GDM1 (cell line): Measurements from ENCODE around the gene KCNB1.

Source experiments
- DNase-seq: peaks from one replicate; lab custom pipeline; 2025; lab: John Stamatoyannopoulos, UW

The KCNB1 gene

GRCh38 chr20:49388744-49389143, 93.7 kb downstream of the KCNB1 start:
- DNase-seq = no peak

GRCh38 chr20:49387581-49387939, 94.9 kb downstream of the KCNB1 start:
- DNase-seq = no peak

- DNase-seq = no peak
These were observed 95.5 kb downstream of the KCNB1 start for GRCh38 chr20:49386848-49387580.

GRCh38 chr20:49385465-49385864, 97.0 kb downstream of the KCNB1 start:
- DNase-seq = no peak

GRCh38 chr20:49384437-49385434, 97.7 kb downstream of the KCNB1 start:
- peak; percentile 23 for DNase-seq

- DNase-seq = no peak
These were observed 100.6 kb downstream of the KCNB1 start for GRCh38 chr20:49381558-49382493.

DNA sequence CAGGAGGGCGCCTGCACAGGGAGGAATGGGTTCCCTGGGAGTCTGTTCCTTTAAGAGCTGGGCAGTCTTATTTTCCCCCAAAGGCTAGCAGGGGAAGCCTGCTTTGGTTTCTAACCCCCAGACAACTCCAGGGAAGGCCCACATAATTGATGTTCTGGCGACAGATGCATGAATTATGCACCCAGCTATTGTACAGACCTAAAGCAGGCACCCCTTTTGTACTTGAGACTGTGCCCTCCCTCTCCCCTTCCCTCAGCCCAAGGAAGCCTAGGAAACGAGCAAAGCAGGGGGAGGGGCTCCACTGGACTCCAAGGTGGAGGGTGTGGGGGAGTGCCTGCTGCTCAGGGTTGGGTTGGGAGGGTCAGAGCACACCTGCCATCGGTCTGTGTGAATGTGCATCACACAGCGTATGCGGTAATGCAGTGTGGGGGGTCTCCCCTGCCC, 102.1 kb downstream of the KCNB1 start:
- no peak for DNase-seq

- DNase-seq = no peak
These were observed 103.1 kb downstream of the KCNB1 start for GRCh38 chr20:49379338-49379737.

- DNase-seq = no peak
These were observed 105.1 kb downstream of the KCNB1 start for GRCh38 chr20:49377326-49377725.

DNA sequence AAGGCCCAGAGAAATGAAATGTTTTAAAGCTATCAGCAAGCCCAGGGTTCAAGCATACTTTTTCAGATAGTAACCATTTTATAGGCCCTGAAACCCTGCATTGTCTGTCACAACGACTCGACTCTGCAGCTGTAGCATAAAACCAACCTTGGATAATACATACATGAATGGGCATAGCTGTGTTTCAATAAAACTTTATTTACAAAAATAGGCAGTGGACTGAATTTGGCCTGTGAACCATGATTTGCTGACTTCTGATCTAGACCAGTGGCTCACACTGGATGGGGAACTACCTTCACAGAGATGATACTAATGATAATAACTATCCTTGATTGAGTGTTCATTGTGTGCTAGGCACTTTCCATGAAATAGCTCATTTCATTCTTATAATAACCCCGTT, 107.3 kb downstream of the KCNB1 start:
- DNase-seq = no peak

DNA sequence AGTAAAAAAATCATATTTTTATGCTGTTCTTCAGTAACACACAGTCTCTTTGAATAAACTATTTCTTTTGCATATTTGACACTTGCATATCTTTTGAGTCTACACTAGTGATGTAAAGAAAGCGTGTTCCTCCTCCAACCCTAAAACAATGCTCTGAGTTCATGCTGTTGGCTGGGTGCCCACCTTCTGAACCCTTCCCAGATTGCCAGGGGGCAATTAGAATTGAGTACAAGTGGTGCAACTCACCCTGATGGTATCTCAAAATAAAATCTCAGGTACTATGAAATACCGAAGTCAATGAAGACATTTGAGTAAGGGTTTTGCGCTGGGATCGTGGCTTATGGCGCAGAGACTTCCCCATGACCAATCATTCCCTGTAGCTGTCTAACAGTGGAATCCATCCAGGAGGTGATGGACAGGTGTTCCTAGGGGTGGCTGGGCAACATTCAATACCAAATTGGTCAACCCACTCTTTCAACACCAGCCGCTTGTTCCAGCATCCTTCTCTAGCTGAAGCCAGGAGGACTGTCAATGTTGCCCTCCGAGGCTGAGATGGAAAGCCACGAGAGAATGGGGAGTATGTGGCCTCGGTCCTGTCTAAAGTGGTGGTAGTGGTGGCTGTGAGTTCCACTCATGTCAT, 110.3 kb downstream of the KCNB1 start:
- no peak for DNase-seq

DNA sequence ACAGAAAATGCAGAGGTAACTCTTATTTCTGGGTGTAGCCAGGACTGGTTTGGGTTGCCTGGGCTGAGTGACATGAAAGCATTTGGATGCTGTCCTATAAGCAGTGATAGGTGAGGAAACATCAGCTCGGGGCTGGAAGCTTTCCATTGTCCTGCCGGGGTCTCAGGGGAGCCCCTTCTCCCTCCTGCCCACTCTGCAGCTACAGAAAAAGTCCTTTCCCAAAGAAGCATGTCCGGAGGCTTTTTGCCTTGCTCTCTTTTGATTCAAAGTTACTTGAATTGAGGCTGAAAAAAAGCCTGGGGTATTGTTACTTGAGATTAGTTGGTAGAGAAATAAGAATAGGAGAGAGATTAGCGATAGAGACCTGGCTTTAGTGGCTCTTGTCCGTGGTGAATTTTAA, 113.9 kb downstream of the KCNB1 start:
- no peak for DNase-seq

DNA sequence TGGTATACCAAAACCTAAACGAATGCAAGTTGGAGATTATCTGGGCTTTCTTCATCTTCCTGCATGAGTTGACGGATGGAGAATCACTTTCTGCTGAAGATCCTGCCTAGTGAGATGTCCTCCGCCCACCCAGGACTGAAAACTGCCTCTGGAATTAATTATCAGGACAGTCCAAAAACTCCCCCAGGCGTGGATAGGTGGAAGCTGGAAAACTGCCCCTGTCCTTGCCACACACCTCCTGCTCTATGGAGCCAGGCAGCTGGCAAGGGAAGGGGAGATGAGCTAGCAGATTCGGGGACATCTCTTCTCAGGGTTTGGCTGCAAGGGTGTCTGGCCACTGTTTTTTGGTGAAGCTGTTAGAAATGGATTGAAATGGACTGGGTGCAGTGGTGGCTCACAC, 115.4 kb downstream of the KCNB1 start:
- DNase-seq = no peak

- DNase-seq = no peak
These were observed 115.8 kb downstream of the KCNB1 start for GRCh38 chr20:49366687-49367086.

DNA sequence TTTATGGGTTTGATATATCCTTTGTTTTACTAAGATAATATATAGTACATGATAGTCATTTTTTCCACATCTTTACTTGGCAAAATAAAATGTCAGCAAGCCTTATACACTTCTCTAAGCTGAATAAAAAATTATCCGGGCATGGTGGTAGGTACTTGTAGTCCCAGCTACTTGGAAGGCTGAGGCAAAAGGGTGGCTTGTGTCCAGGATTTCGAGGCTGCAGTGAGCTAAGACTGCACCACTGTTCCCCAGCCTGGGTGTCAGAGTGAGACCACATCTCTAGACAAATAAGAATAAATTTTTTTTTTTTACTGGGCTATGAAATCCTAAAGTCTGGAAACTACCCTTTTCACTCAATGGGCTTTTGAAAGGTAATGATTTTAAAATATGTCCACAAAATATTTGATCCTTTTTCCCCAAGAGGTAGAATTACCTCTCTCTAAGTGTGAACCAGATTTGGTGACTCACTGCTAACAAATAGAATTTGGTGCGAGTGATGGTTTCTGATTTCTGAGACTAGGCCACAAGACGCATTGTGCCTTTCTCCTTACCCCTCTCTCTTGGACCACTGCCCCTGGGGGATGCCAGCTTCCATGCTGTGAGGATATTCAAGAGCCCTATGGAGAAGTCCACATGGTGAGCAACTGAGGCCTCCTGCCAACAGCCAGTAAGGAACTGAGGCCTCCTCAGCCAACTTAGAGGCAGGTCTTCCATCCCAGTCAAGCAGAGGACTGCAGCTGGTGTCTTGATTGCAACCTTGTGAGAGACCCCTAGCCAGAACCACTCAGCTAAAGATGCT, 120.4 kb downstream of the KCNB1 start:
- no peak for DNase-seq

- no peak for DNase-seq
These were observed 122.1 kb downstream of the KCNB1 start for GRCh38 chr20:49360242-49360968.

- DNase-seq = no peak
These were observed 125.8 kb downstream of the KCNB1 start for GRCh38 chr20:49356676-49357075.

DNA sequence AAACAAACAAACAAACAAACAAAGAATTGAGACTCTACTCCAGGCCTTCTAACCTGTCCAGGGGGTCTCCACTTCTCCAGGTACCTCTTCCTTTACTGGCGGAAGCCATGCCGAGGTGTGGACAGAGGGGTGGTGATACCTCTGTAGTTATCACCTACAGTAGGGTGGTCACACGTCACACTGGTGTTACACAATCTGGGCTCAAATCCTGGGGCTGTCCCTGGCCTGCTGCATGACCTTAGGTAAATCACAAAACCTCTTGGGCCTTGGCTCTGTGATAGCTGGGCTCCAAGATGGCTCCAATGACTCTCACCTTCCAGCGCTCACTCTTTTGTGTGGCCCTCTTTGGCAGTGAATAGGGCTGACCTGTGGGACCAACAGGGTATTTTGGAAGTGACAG, 127.8 kb downstream of the KCNB1 start:
- DNase-seq = no peak

DNA sequence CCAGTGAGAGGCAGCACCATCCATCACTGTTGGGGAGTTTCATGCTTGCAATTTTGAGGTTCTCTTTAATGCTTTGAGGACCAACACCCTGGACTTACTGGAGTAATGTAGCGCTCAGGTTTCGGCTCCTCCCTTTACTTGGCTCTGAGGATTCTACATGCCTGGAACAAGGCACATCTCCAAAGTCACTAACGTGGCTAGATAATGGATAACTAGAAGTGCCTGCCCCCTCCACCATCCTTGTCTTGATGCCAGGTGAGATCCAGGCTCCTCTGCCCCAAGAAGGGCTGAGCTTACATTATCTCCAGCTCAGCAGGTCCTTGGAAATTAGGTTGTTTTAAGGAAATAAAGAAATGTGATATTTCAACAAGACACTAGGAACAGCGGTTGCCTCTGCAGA, 129.1 kb downstream of the KCNB1 start:
- DNase-seq = no peak

- no peak for DNase-seq
These were observed 129.7 kb downstream of the KCNB1 start for GRCh38 chr20:49352751-49353150.
